ENCODE data around the gene ST14. TPM values are rescaled to one million over a fixed set of nuclear protein-coding genes. Genes with fewer than 3 reads are reported as not detected.

The ST14 gene
- total RNA-seq, 1 experiment from 2014 or later = 1.8 TPM

DNA sequence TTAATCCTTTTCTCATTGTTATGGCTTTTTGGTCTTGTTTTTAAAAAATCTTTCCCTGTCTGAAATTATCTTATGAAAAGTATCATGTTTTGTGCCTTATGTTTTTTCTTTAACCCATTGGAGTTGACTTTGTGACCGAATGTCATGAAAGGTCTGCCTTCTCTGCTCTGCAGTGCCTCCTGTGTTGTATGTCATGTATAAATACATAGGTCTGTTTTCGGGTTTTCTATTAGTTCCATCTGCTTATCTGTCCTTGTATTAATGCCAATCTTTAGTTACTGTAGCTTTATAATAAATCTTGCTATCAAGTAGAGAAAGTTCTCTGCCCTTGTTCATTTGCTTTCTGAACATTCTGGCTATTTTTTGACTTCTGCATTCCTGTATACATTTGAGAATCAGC lies 82.1 kb downstream of the ST14 start:
- ATAC-seq = no peak
- Histone ChIP-seq H3K4me3 (ENCODE audit: low read depth in 2 of 2, low read length in 2 of 2) (no peak overlapping the region), H3K36me3 (ENCODE audit: control insufficient read depth, insufficient read depth, low read length) (peaks cover 4% of the 10 kb centered on the region; the same call in 1 of the 2 replicates), H3K4me1 (ENCODE audit: control insufficient read depth, insufficient read depth, low read length) (no peaks in the 10 kb centered on the region), H3K27ac (ENCODE audit: low read length) (no peak overlapping the region), H3K27me3 (ENCODE audit: control insufficient read depth, insufficient read depth, low read length) (no peaks in the 10 kb centered on the region), H3K9me3 (ENCODE audit: control insufficient read depth, insufficient read depth, low read depth, low read length) (no peaks in the 10 kb centered on the region)
- BruUV-seq (replicated peaks) = no TSS peak
- intact Hi-C loops (cut with micrococcal nuclease; ENCODE audit: unreplicated experiment) = no loop called here
- no peak for DNase-seq (ENCODE audit: low read depth, low spot score)
- in situ Hi-C loops (cut with HindIII; ENCODE audit: low pct_unique_long_range_greater_than_20kb, low sequenced_read_pairs) = no loop called here
- ChIA-PET CTCF (no interaction called here), POLR2A (no interaction called here)
- TF ChIP-seq SIN3A (IDR thresholded peaks at IDR 0.05; ENCODE audit: borderline replicate concordance, insufficient read depth, low read depth, low read length) = no peak
- TF ChIP-seq CTCF (IDR thresholded peaks at IDR 0.05) = no peak; the same call in 1 of the 2 replicates
- no peak for TF ChIP-seq POLR2AphosphoS5 (IDR thresholded peaks at IDR 0.05; ENCODE audit: low read depth, low read length)
- no peak for TF ChIP-seq REST (IDR thresholded peaks at IDR 0.05; ENCODE audit: insufficient read depth in 1 of 2, low read depth in 2 of 2, low read length in 1 of 2)
- TF ChIP-seq TCF7L2 (IDR thresholded peaks at IDR 0.05; ENCODE audit: low read depth, low read length) = no peak

DNA sequence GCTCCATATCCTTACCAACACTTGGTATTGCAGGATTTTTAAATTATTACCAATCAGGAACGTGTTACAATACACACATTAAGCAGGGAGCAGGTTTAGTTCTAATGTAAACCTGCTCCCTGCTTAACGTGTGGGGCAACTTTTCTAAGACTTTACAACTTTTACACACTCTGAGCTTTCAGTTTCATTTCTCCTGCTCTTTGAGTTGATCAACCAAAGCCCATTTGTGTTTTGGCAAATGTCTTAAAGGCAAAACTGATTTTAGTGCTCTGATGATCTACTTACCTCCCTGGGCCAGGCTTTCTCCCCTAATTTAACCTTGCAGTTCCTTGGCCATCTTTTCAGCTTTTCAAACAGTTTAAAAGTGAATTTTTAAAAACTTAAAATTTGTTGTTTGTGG lies 84.2 kb downstream of the ST14 start:
- Histone ChIP-seq H3K36me3 (ENCODE audit: control insufficient read depth, insufficient read depth, low read length) (no peaks in the 10 kb centered on the region), H3K4me3 (ENCODE audit: low read depth in 2 of 2, low read length in 2 of 2) (no peak overlapping the region), H3K4me1 (ENCODE audit: control insufficient read depth, insufficient read depth, low read length) (no peaks in the 10 kb centered on the region), H3K27ac (ENCODE audit: low read length) (no peak overlapping the region), H3K9me3 (ENCODE audit: control insufficient read depth, insufficient read depth, low read depth, low read length) (no peaks in the 10 kb centered on the region), H3K27me3 (ENCODE audit: control insufficient read depth, insufficient read depth, low read length) (no peaks in the 10 kb centered on the region)
- no peak for TF ChIP-seq CTCF (IDR thresholded peaks at IDR 0.05)
- no peak for TF ChIP-seq SIN3A (IDR thresholded peaks at IDR 0.05; ENCODE audit: borderline replicate concordance, insufficient read depth, low read depth, low read length)
- no TSS peak for BruUV-seq (replicated peaks)
- in situ Hi-C loops (cut with HindIII; ENCODE audit: low pct_unique_long_range_greater_than_20kb, low sequenced_read_pairs) = no loop called here
- intact Hi-C loops (cut with micrococcal nuclease; ENCODE audit: unreplicated experiment) = no loop called here
- CTCF ChIA-PET = no interaction called here
- ATAC-seq (no peak), DNase-seq (ENCODE audit: low read depth, low spot score) (no peak)
- POLR2A ChIA-PET = no interaction called here

DNA sequence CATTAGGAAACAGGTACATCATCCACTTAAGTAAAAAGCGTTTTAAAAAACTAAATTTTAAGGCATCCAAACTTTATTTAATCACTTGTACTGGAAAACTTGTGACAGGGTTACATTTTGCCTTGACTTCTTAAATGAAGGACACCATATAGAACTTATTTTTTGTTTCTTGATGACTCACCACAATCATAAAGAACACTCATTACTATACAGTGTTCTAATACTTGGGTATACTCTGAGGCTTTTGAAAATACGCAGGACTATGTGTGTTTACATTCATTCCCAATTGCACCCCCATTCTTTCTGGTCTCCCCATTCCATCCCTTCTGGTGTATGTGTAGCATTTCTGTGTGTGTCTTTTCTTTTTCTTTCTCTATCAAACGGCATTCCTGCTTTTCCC lies 85.3 kb downstream of the ST14 start:
- BruUV-seq (replicated peaks) = no TSS peak
- Histone ChIP-seq H3K27me3 (ENCODE audit: control insufficient read depth, insufficient read depth, low read length) (no peaks in the 10 kb centered on the region), H3K4me1 (ENCODE audit: control insufficient read depth, insufficient read depth, low read length) (no peaks in the 10 kb centered on the region), H3K27ac (ENCODE audit: low read length) (no peak overlapping the region), H3K9me3 (ENCODE audit: control insufficient read depth, insufficient read depth, low read depth, low read length) (no peaks in the 10 kb centered on the region), H3K36me3 (ENCODE audit: control insufficient read depth, insufficient read depth, low read length) (no peaks in the 10 kb centered on the region), H3K4me3 (ENCODE audit: low read depth in 2 of 2, low read length in 2 of 2) (no peak overlapping the region)
- TF ChIP-seq SIN3A (IDR thresholded peaks at IDR 0.05; ENCODE audit: borderline replicate concordance, insufficient read depth, low read depth, low read length) (no peak), CTCF (IDR thresholded peaks at IDR 0.05) (no peak), TCF7L2 (IDR thresholded peaks at IDR 0.05; ENCODE audit: low read depth, low read length) (no peak), REST (IDR thresholded peaks at IDR 0.05; ENCODE audit: insufficient read depth in 1 of 2, low read depth in 2 of 2, low read length in 1 of 2) (no peak), POLR2AphosphoS5 (IDR thresholded peaks at IDR 0.05; ENCODE audit: low read depth, low read length) (no peak)
- ChIA-PET POLR2A (no interaction called here), CTCF (no interaction called here)
- DNase-seq (ENCODE audit: low read depth, low spot score) (no peak), ATAC-seq (no peak)
- intact Hi-C loops (cut with micrococcal nuclease; ENCODE audit: unreplicated experiment) = no loop called here
- in situ Hi-C loops (cut with HindIII; ENCODE audit: low pct_unique_long_range_greater_than_20kb, low sequenced_read_pairs) = no loop called here
